ENCODE data around the gene HAGH.

DNA sequence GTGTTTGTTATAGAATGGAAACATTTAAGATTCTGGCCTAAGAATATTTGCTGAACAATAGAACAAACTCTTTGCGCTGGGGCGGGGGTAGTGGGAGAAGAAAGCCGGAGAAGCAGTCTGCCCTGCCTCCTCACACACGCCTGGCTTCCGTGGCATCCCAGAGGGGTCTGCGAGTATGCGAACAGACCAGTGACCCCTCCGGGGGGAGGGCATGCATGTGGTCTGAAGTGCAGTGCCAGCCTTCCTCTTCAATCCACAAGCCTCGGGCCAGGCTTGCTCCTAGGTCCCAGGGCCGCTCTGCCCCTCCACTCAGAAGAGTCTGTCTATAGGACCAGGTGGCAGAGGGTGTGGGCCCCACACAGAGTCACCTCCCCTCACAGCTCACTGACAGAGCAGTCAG lies 19.0 kb downstream of the HAGH start:
- no peak for TF ChIP-seq ELF4 (CRISPR knock-in tag; IDR thresholded peaks at IDR 0.05; ENCODE audit: low read depth)
- TF ChIP-seq, protein P1, sequence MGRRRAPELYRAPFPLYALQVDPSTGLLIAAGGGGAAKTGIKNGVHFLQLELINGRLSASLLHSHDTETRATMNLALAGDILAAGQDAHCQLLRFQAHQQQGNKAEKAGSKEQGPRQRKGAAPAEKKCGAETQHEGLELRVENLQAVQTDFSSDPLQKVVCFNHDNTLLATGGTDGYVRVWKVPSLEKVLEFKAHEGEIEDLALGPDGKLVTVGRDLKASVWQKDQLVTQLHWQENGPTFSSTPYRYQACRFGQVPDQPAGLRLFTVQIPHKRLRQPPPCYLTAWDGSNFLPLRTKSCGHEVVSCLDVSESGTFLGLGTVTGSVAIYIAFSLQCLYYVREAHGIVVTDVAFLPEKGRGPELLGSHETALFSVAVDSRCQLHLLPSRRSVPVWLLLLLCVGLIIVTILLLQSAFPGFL (CRISPR knock-in tag; IDR thresholded peaks at IDR 0.05; ENCODE audit: borderline replicate concordance), result no peak
- TF ChIP-seq, protein P2, sequence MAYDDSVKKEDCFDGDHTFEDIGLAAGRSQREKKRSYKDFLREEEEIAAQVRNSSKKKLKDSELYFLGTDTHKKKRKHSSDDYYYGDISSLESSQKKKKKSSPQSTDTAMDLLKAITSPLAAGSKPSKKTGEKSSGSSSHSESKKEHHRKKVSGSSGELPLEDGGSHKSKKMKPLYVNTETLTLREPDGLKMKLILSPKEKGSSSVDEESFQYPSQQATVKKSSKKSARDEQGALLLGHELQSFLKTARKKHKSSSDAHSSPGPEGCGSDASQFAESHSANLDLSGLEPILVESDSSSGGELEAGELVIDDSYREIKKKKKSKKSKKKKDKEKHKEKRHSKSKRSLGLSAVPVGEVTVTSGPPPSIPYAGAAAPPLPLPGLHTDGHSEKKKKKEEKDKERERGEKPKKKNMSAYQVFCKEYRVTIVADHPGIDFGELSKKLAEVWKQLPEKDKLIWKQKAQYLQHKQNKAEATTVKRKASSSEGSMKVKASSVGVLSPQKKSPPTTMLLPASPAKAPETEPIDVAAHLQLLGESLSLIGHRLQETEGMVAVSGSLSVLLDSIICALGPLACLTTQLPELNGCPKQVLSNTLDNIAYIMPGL (CRISPR knock-in tag; IDR thresholded peaks at IDR 0.05), result no peak
- no peak for TF ChIP-seq CBFB (CRISPR knock-in tag; IDR thresholded peaks at IDR 0.05; ENCODE audit: low read depth)
- no peak for TF ChIP-seq RELA (CRISPR knock-in tag; IDR thresholded peaks at IDR 0.05; ENCODE audit: borderline replicate concordance)
- no peak for TF ChIP-seq ZNF396 (CRISPR knock-in tag; IDR thresholded peaks at IDR 0.05; ENCODE audit: borderline replicate concordance)
- TF ChIP-seq ETV6 (CRISPR knock-in tag; IDR thresholded peaks at IDR 0.05), result no peak
- no peak for TF ChIP-seq SP1 (CRISPR knock-in tag; conservative IDR thresholded peaks at IDR 0.05)
- TF ChIP-seq, protein P3, sequence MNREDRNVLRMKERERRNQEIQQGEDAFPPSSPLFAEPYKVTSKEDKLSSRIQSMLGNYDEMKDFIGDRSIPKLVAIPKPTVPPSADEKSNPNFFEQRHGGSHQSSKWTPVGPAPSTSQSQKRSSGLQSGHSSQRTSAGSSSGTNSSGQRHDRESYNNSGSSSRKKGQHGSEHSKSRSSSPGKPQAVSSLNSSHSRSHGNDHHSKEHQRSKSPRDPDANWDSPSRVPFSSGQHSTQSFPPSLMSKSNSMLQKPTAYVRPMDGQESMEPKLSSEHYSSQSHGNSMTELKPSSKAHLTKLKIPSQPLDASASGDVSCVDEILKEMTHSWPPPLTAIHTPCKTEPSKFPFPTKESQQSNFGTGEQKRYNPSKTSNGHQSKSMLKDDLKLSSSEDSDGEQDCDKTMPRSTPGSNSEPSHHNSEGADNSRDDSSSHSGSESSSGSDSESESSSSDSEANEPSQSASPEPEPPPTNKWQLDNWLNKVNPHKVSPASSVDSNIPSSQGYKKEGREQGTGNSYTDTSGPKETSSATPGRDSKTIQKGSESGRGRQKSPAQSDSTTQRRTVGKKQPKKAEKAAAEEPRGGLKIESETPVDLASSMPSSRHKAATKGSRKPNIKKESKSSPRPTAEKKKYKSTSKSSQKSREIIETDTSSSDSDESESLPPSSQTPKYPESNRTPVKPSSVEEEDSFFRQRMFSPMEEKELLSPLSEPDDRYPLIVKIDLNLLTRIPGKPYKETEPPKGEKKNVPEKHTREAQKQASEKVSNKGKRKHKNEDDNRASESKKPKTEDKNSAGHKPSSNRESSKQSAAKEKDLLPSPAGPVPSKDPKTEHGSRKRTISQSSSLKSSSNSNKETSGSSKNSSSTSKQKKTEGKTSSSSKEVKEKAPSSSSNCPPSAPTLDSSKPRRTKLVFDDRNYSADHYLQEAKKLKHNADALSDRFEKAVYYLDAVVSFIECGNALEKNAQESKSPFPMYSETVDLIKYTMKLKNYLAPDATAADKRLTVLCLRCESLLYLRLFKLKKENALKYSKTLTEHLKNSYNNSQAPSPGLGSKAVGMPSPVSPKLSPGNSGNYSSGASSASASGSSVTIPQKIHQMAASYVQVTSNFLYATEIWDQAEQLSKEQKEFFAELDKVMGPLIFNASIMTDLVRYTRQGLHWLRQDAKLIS (CRISPR knock-in tag; IDR thresholded peaks at IDR 0.05; ENCODE audit: borderline replicate concordance), result no peak
- TF ChIP-seq NR1H2 (CRISPR knock-in tag; IDR thresholded peaks at IDR 0.05), result no peak
- TF ChIP-seq, protein P4, sequence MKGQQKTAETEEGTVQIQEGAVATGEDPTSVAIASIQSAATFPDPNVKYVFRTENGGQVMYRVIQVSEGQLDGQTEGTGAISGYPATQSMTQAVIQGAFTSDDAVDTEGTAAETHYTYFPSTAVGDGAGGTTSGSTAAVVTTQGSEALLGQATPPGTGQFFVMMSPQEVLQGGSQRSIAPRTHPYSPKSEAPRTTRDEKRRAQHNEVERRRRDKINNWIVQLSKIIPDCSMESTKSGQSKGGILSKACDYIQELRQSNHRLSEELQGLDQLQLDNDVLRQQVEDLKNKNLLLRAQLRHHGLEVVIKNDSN (CRISPR knock-in tag; IDR thresholded peaks at IDR 0.05), result no peak
- no peak for TF ChIP-seq ZNF416 (CRISPR knock-in tag; IDR thresholded peaks at IDR 0.05)
- TF ChIP-seq, protein P5, sequence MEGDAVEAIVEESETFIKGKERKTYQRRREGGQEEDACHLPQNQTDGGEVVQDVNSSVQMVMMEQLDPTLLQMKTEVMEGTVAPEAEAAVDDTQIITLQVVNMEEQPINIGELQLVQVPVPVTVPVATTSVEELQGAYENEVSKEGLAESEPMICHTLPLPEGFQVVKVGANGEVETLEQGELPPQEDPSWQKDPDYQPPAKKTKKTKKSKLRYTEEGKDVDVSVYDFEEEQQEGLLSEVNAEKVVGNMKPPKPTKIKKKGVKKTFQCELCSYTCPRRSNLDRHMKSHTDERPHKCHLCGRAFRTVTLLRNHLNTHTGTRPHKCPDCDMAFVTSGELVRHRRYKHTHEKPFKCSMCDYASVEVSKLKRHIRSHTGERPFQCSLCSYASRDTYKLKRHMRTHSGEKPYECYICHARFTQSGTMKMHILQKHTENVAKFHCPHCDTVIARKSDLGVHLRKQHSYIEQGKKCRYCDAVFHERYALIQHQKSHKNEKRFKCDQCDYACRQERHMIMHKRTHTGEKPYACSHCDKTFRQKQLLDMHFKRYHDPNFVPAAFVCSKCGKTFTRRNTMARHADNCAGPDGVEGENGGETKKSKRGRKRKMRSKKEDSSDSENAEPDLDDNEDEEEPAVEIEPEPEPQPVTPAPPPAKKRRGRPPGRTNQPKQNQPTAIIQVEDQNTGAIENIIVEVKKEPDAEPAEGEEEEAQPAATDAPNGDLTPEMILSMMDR (IDR thresholded peaks at IDR 0.05), result no peak

All from WTC11 (cell line).